Measurements from ENCODE around the gene YBX1. TPM values are rescaled to one million over a fixed set of nuclear protein-coding genes. Genes with fewer than 3 reads are reported as not detected.
A peak's percentile ranks its signal among the peaks of the same experiment; 100 is the strongest.
"Not testable (repeated sequence)": the region's sequence is repeated elsewhere in the genome, so short reads cannot be mapped to it uniquely, and the experiment has no call there.

The YBX1 gene
- total RNA-seq, 3 donors from 2014 or later (not counting 1 experiment from before 2014, with no cell fraction given): 239 to 305 (median 279) TPM

DNA sequence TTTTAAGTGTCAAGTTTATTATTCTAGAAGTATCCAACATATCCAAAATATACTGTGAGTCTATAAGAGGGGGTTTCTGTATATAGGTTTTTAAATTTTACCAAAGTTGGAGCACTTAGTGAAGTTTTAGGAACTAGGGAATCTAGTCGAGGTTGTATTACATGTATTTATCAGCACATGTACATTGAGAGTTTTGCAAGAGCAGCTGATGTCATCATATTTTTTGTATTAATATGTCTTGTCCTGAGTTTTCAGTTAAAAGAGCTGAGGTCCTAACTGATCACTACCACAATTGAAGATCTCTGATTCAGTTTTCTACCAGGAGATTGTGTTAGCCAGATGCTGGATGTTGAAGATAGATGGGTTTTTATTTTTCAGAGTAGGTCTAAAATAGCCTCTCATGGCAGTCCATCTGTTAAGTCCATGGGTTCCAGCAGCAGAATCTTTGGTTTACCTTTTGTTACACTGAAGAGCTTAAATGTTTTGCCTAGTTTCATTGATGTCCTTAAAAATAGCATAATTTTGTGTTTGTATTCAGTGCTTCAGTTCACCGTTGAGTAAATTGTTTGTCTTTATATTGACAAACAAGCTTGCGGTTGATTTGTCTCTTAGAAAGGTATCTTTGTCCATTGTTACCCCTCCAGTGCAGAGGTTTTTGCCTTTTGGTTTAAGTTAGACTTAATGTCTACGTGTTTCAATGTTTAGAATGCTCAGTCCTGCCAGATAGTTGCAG is 16.0 kb downstream of the YBX1 start:
- Histone ChIP-seq H3K27me3 (ENCODE audit: control insufficient read depth, insufficient read depth, low read length) (no peaks in the 10 kb centered on the region), H3K4me1 (ENCODE audit: control insufficient read depth, insufficient read depth, low read length) (no peaks in the 10 kb centered on the region), H3K9me3 (ENCODE audit: control insufficient read depth, insufficient read depth, low read length) (no peaks in the 10 kb centered on the region), H3K36me3 (ENCODE audit: control insufficient read depth, insufficient read depth, low read length) (peaks cover 78% of the 10 kb centered on the region), H3K4me3 (ENCODE audit: low read length) (no peak overlapping the region), H3K27ac (ENCODE audit: low read length) (no peak overlapping the region)
- ATAC-seq (no peak), DNase-seq (no peak)
- peaks cover 32 to 44% of the 10 kb centered on the region in 2 donors for H3K4me1 Mint-ChIP-seq
- intact Hi-C loops (cut with micrococcal nuclease): no loop called here
- TF ChIP-seq, protein P1, sequence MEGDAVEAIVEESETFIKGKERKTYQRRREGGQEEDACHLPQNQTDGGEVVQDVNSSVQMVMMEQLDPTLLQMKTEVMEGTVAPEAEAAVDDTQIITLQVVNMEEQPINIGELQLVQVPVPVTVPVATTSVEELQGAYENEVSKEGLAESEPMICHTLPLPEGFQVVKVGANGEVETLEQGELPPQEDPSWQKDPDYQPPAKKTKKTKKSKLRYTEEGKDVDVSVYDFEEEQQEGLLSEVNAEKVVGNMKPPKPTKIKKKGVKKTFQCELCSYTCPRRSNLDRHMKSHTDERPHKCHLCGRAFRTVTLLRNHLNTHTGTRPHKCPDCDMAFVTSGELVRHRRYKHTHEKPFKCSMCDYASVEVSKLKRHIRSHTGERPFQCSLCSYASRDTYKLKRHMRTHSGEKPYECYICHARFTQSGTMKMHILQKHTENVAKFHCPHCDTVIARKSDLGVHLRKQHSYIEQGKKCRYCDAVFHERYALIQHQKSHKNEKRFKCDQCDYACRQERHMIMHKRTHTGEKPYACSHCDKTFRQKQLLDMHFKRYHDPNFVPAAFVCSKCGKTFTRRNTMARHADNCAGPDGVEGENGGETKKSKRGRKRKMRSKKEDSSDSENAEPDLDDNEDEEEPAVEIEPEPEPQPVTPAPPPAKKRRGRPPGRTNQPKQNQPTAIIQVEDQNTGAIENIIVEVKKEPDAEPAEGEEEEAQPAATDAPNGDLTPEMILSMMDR (IDR thresholded peaks at IDR 0.05): no peak
- H3K27me3 Mint-ChIP-seq (ENCODE audit: low read depth in 2 of 2): no peaks in the 10 kb centered on the region
- no peak overlapping the region for H3K4me3 Mint-ChIP-seq
- peak overlapping the region; percentile 30 to 48 for H3K27ac Mint-ChIP-seq
- no peaks in the 10 kb centered on the region for H3K9me3 Mint-ChIP-seq
- WGBS (ENCODE audit: insufficient coverage): 93% methylated on average over 4 of the region's 4 CpGs
- H3K36me3 Mint-ChIP-seq: peaks cover 25% of the 10 kb centered on the region

DNA sequence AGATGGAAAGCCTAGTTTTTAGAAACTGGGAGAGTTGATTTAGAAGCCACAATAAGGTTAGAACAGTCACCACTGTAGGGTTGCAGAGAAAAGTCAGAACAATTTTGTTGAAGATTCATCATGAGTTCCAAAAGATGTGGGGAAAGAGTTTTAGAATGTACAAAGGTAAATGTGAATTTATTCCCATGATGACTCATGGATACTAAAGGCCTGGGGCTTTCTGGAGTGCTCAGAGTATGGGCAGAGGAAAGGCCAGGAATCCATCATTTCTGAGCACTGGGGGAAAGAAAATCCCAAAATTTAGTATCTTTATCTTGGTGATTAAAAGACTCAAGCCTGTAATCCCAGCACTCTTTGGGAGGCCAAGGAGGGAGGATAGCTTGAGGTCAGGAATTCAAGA is 17.8 kb downstream of the YBX1 start:
- no peak overlapping the region for H3K4me3 ChIP-seq (ENCODE audit: low read length)
- Mint-ChIP-seq H3K27ac (peak overlapping the region; percentile 30 to 48), H3K4me3 (no peak overlapping the region)

DNA sequence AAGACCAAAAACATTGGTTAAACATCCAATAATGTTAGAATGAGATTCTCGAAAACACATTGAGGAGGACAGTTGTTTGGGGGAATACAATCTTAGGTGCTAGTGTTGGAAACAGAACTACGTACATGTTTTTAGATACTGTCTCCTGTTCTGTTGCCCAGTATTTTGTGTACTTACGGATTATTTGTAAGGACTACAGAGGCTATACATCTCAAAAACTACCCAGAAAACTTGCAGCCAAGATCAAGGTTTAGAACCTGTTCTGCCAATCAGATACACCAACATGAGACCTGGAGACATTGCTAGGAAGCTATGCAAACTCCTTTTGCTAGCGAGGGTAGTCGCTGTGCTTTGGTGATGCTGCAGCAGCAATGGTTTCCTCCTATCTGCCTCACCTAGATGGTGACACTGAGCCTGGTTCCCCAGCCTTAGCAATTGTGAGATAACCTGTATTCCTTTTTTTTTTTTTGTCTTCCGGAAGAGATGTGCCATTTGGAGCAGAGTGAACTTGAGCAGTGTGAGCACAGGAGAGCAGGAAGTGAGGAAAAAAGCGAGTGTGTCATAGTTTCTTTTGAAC is 21.8 kb downstream of the YBX1 start:
- over 99% methylated on average over 6 of the region's 7 CpGs for WGBS (ENCODE audit: insufficient coverage)
- DNase-seq (no peak), ATAC-seq (no peak)
- Mint-ChIP-seq H3K27me3 (ENCODE audit: low read depth in 2 of 2) (no peaks in the 10 kb centered on the region), H3K9me3 (no peaks in the 10 kb centered on the region), H3K36me3 (peaks cover 21% of the 10 kb centered on the region), H3K27ac (peak overlapping the region; percentile 12 to 71), H3K4me1 (peaks cover 12 to 17% of the 10 kb centered on the region in 2 donors), H3K4me3 (no peak overlapping the region)
- no peaks in the 10 kb centered on the region for H3K4me1 ChIP-seq (ENCODE audit: control insufficient read depth, insufficient read depth, low read length)
- intact Hi-C loops (cut with micrococcal nuclease): no loop called here
- H3K36me3 ChIP-seq (ENCODE audit: control insufficient read depth, insufficient read depth, low read length): peaks cover 58% of the 10 kb centered on the region
- H3K9me3 ChIP-seq (ENCODE audit: control insufficient read depth, insufficient read depth, low read length): no peaks in the 10 kb centered on the region
- TF ChIP-seq, protein P1 (IDR thresholded peaks at IDR 0.05): no peak
- H3K27ac ChIP-seq (ENCODE audit: low read length): no peak overlapping the region
- H3K4me3 ChIP-seq (ENCODE audit: low read length): no peak overlapping the region
- no peaks in the 10 kb centered on the region for H3K27me3 ChIP-seq (ENCODE audit: control insufficient read depth, insufficient read depth, low read length)

More for the DNA sequence above, 17.8 kb downstream of the YBX1 start:
- ATAC-seq: no peak
- intact Hi-C loops (cut with micrococcal nuclease): no loop called here
- Mint-ChIP-seq H3K27me3 (ENCODE audit: low read depth in 2 of 2) (no peaks in the 10 kb centered on the region), H3K9me3 (no peaks in the 10 kb centered on the region), H3K36me3 (peaks cover 38% of the 10 kb centered on the region), H3K4me1 (peaks cover 30 to 39% of the 10 kb centered on the region in 2 donors)
- Histone ChIP-seq H3K4me1 (ENCODE audit: control insufficient read depth, insufficient read depth, low read length) (no peaks in the 10 kb centered on the region), H3K9me3 (ENCODE audit: control insufficient read depth, insufficient read depth, low read length) (no peaks in the 10 kb centered on the region), H3K36me3 (ENCODE audit: control insufficient read depth, insufficient read depth, low read length) (peaks cover 87% of the 10 kb centered on the region), H3K27me3 (ENCODE audit: control insufficient read depth, insufficient read depth, low read length) (no peaks in the 10 kb centered on the region), H3K27ac (ENCODE audit: low read length) (no peak overlapping the region)
- no peak for DNase-seq
- TF ChIP-seq, protein P1 (IDR thresholded peaks at IDR 0.05): no peak

- H3K4me3 Mint-ChIP-seq; intact Hi-C loops (cut with micrococcal nuclease); ATAC-seq; H3K4me1 ChIP-seq (ENCODE audit: control insufficient read depth, insufficient read depth, low read length); H3K27me3 Mint-ChIP-seq (ENCODE audit: low read depth in 2 of 2); DNase-seq; H3K27me3 ChIP-seq (ENCODE audit: control insufficient read depth, insufficient read depth, low read length); H3K9me3 Mint-ChIP-seq; H3K4me3 ChIP-seq (ENCODE audit: low read length); H3K36me3 ChIP-seq (ENCODE audit: control insufficient read depth, insufficient read depth, low read length); H3K27ac ChIP-seq (ENCODE audit: low read length); H3K27ac Mint-ChIP-seq: not testable (repeated sequence)
- peaks cover 12% of the 10 kb centered on the region for H3K9me3 ChIP-seq (ENCODE audit: control insufficient read depth, insufficient read depth, low read length)
- H3K4me1 Mint-ChIP-seq: peaks cover 4 to 13% of the 10 kb centered on the region in 2 donors
- peaks cover 21% of the 10 kb centered on the region for H3K36me3 Mint-ChIP-seq
- 100% methylated on average over 2 of the region's 3 CpGs for WGBS (ENCODE audit: insufficient coverage)
These were observed 30.6 kb downstream of the YBX1 start for GRCh38 chr1:42712808-42713207.

Measured in natural killer cell (primary cell).